Ishikawa (cell line): ENCODE measurements around the gene TBX10.

ENCODE experiments used
- CEBPB ChIP-seq: IDR thresholded peaks from 2 replicates; pipeline ENCODE4 v1.6.1; 2012
- CREB1 ChIP-seq: IDR thresholded peaks from 2 replicates; pipeline ENCODE4 v1.6.1; 2012; ENCODE audit warnings: low read depth
- EGR1 ChIP-seq: IDR thresholded peaks from 2 replicates; pipeline ENCODE4 v1.6.1; 2012
- EP300 ChIP-seq: IDR thresholded peaks from 2 replicates; pipeline ENCODE4 v1.6.1; 2012; ENCODE audit warnings: borderline replicate concordance
- FOXM1 ChIP-seq: IDR thresholded peaks from 2 replicates; pipeline ENCODE4 v1.6.1; 2012; ENCODE audit warnings: low read depth, borderline replicate concordance
- MAX ChIP-seq: IDR thresholded peaks from 2 replicates; pipeline ENCODE4 v1.6.1; 2012
- NFIC ChIP-seq: IDR thresholded peaks from 2 replicates; pipeline ENCODE4 v1.6.1; 2012
- RAD21 ChIP-seq: IDR thresholded peaks from 2 replicates; pipeline ENCODE4 v1.6.1; 2012; ENCODE audit warnings: low read depth
- REST ChIP-seq: IDR thresholded peaks from 2 replicates; pipeline ENCODE4 v1.6.1; 2012; ENCODE audit warnings: low read depth, mild to moderate bottlenecking
- TAF1 ChIP-seq: IDR thresholded peaks from 2 replicates; pipeline ENCODE4 v1.6.1; 2012; ENCODE audit warnings: low read depth, mild to moderate bottlenecking
- TCF12 ChIP-seq: IDR thresholded peaks from 2 replicates; pipeline ENCODE4 v1.6.1; 2012; ENCODE audit warnings: low read depth
- TEAD4 ChIP-seq: IDR thresholded peaks from 2 replicates; pipeline ENCODE4 v1.6.1; 2012
- YY1 ChIP-seq: IDR thresholded peaks from 2 replicates; pipeline ENCODE4 v1.6.1; 2012; ENCODE audit warnings: low read depth
- ZBTB7A ChIP-seq: IDR thresholded peaks from 2 replicates; pipeline ENCODE4 v1.6.1; 2012; ENCODE audit warnings: low read depth
- TF ChIP-seq, protein P1 (sequence below): IDR thresholded peaks from 2 replicates; pipeline ENCODE4 v1.6.1; 2012

The TBX10 gene

GRCh38 chr11:67656278-67656922 lies 16.8 kb upstream of the TBX10 start:
- no peak for TF ChIP-seq ZBTB7A
- no peak for TF ChIP-seq TAF1
- no peak for TF ChIP-seq YY1
- no peak for TF ChIP-seq TCF12
- TF ChIP-seq TEAD4 = no peak
- TF ChIP-seq EP300 = no peak
- TF ChIP-seq REST = no peak
- no peak for TF ChIP-seq CREB1
- TF ChIP-seq RAD21 = no peak

GRCh38 chr11:67654225-67654624 lies 14.7 kb upstream of the TBX10 start:
- TF ChIP-seq, protein P1, sequence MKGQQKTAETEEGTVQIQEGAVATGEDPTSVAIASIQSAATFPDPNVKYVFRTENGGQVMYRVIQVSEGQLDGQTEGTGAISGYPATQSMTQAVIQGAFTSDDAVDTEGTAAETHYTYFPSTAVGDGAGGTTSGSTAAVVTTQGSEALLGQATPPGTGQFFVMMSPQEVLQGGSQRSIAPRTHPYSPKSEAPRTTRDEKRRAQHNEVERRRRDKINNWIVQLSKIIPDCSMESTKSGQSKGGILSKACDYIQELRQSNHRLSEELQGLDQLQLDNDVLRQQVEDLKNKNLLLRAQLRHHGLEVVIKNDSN = no peak
- TF ChIP-seq EGR1 (no peak), NFIC (no peak), TCF12 (no peak), RAD21 (no peak), EP300 (no peak), ZBTB7A (no peak), CEBPB (no peak), FOXM1 (no peak), TAF1 (no peak), REST (no peak), MAX (no peak), YY1 (no peak), TEAD4 (no peak), CREB1 (no peak)

DNA sequence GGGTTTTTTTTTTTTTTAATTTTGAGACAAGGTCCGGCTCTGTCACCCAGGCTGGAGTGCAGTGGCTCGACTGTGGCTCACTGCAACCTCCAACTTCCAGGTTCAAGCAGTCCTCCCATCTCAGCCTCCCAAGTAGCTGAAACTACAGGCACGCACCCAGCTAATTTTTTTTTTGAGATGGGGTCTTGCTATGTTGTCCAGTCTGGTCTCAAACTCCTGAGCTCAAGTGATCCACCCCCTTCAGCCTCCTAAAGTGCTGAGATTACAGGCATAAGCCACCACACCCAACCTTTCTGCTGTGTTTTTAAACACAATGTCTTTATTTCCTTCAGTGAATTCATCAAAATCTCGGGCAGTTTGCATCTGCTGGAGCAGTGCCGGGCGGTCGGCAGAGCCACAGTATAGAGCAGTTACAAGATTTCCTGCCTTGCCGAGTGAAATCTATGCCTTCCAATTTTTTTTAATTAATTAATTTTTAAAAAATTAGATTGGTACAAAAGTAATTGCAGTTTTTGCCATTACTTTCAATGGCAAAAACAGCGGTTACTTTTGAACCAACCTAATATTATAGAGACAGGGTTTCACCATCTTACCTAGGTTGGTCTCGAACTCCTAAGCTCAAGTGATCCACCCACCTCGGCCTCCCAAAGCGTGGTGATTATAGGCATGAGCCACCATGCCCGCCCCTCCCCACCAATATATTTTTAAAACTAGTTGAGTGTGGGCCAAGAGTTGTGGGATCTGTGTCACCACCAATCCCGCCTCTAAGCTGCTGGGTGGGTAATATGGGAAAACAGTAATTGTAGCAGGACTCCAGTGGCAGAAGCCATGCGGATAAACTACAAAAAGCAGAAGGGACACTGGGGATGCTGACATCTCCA lies 13.6 kb upstream of the TBX10 start:
- TF ChIP-seq TEAD4 (no peak), FOXM1 (no peak), NFIC (no peak), MAX (no peak)
- TF ChIP-seq, protein P1 = no peak

- TF ChIP-seq REST = no peak
- TF ChIP-seq ZBTB7A = no peak
- TF ChIP-seq MAX = no peak
- no peak for TF ChIP-seq YY1
- TF ChIP-seq NFIC = no peak
- TF ChIP-seq, protein P1 = no peak
- no peak for TF ChIP-seq EP300
- TF ChIP-seq EGR1 = no peak
These were observed 12.6 kb upstream of the TBX10 start for GRCh38 chr11:67651976-67652781.
